SK-N-SH (cell line): ENCODE results near the gene DLEC1. TPM values are rescaled to one million over a fixed set of nuclear protein-coding genes. Genes with fewer than 3 reads are reported as not detected.

Experiments used
- CTCF ChIA-PET: fragments of 300-600, 350-600 bp; formaldehyde crosslinking; extraction: SDS; loops from one replicate; lab custom pipeline; 2021; lab: Yijun Ruan, JAX
- POLR2A ChIA-PET: fragments of 350-600 bp; sonication (Branson Sonifier 250); formaldehyde crosslinking; extraction: SDS; loops from one replicate; lab custom pipeline; 2020; ENCODE audit warnings: antibody characterized with exemption, inconsistent platforms; lab: Yijun Ruan, JAX
- DNase-seq: peaks from one replicate; pipeline ENCODE4 v3.0.0; 2012
- H2AFZ ChIP-seq: fragments of 200-600 bp; sonication (generic); 2 replicates; pipeline ENCODE4 v1.8.1; 2016; ENCODE audit warnings: antibody characterized with exemption, mild to moderate bottlenecking, low read depth
- H3F3A ChIP-seq: fragments of 200-600 bp; sonication (generic); replicated peaks from 2 replicates; pipeline ENCODE3; 2016; ENCODE audit warnings: antibody characterized with exemption, mild to moderate bottlenecking; ENCODE audit not compliant: insufficient read depth
- H3K27ac ChIP-seq, 2 experiments: fragments of 200-500 bp in 1 of 2; fragments of 200-600 bp in 1 of 2; sonication (Bioruptor generic) in 1 of 2; sonication (generic), shearing (Covaris generic) in 1 of 2; 2 replicates each; pipeline versions ENCODE4 v1.5.1 to v1.6.1; 2014 to 2016; ENCODE audit warnings: low read depth in 2 of 2, inconsistent platforms in 1 of 2, low read length in 1 of 2, mild to moderate bottlenecking in 1 of 2, mixed read lengths in 1 of 2
- H3K27me3 ChIP-seq: fragments of 200-600 bp; sonication (generic), shearing (Covaris generic); 2 replicates; pipeline ENCODE4 v1.6.1; 2016; ENCODE audit warnings: mixed run types; ENCODE audit not compliant: insufficient read depth
- H3K36me3 ChIP-seq, 2 experiments: fragments of 200-500 bp in 1 of 2; fragments of 200-600 bp in 1 of 2; sonication (Bioruptor generic) in 1 of 2; sonication (generic) in 1 of 2; replicated peaks in 1 of 2; 2 replicates each; pipeline versions ENCODE3 to v1.5.1; 2014 to 2016; ENCODE audit warnings: low read length in 1 of 2, mild to moderate bottlenecking in 1 of 2; ENCODE audit not compliant: insufficient read depth in 2 of 2, control insufficient read depth in 1 of 2
- H3K4me1 ChIP-seq, 2 experiments: fragments of 200-500 bp in 1 of 2; fragments of 200-600 bp in 1 of 2; sonication (Bioruptor generic) in 1 of 2; sonication (generic), shearing (Covaris generic) in 1 of 2; 2 replicates each; pipeline versions ENCODE4 v1.5.1 to v1.6.1; 2014 to 2016; ENCODE audit warnings: low read depth in 1 of 2, low read length in 1 of 2, mixed run types in 1 of 2; ENCODE audit not compliant: insufficient read depth in 2 of 2, control insufficient read depth in 1 of 2
- H3K4me2 ChIP-seq: fragments of 200-600 bp; sonication (generic), shearing (Covaris generic); 2 replicates; pipeline ENCODE4 v1.6.1; 2017; ENCODE audit warnings: mixed run types
- H3K4me3 ChIP-seq, 2 experiments: fragments of 200-500 bp in 1 of 2; fragments of 200-600 bp in 1 of 2; sonication (Bioruptor generic) in 1 of 2; sonication (generic), shearing (Covaris generic) in 1 of 2; 2 replicates each; pipeline versions ENCODE4 v1.5.1 to v1.8.1; 2014 to 2016; ENCODE audit warnings: low read depth in 2 of 2, inconsistent platforms in 1 of 2, low read length in 1 of 2, mild to moderate bottlenecking in 1 of 2, mixed read lengths in 1 of 2, moderate library complexity in 1 of 2
- H3K79me2 ChIP-seq: fragments of 200-600 bp; sonication (generic); 2 replicates; pipeline ENCODE4 v1.8.1; 2017; ENCODE audit warnings: mild to moderate bottlenecking; ENCODE audit not compliant: insufficient read depth
- H3K9ac ChIP-seq: fragments of 200-600 bp; sonication (generic); 2 replicates; pipeline ENCODE4 v1.6.1; 2017; ENCODE audit warnings: mixed run types
- H3K9me2 ChIP-seq: fragments of 200-600 bp; sonication (generic); 2 replicates; pipeline ENCODE4 v1.6.1; 2017; ENCODE audit warnings: mixed run types
- H3K9me3 ChIP-seq: fragments of 200-600 bp; sonication (generic); 2 replicates; pipeline ENCODE4 v1.6.1; 2017; ENCODE audit warnings: mixed run types, mild to moderate bottlenecking, moderate library complexity
- H4K20me1 ChIP-seq: fragments of 200-600 bp; sonication (generic); 2 replicates; pipeline ENCODE4 v1.6.1; 2017; ENCODE audit warnings: mild to moderate bottlenecking, mixed run types; ENCODE audit not compliant: insufficient read depth
- CHD2 ChIP-seq: fragments of 150-350 bp; IDR thresholded peaks from 2 replicates; pipeline ENCODE4 v1.6.1; 2018; ENCODE audit warnings: low read length; ENCODE audit not compliant: partially characterized antibody
- EZH2phosphoT487 ChIP-seq: fragments of 200-600 bp; sonication (generic); IDR thresholded peaks from 2 replicates; pipeline ENCODE4 v1.6.1; 2017; ENCODE audit warnings: low read depth, mixed run types, mild to moderate bottlenecking, antibody characterized with exemption, moderate library complexity, borderline replicate concordance
- FOXM1 ChIP-seq: IDR thresholded peaks from 2 replicates; pipeline ENCODE4 v1.4.0; 2012; ENCODE audit warnings: low read depth, mild to moderate bottlenecking
- MAX ChIP-seq: IDR thresholded peaks from 2 replicates; pipeline ENCODE4 v1.4.0; 2012; ENCODE audit warnings: low read depth
- MXI1 ChIP-seq: IDR thresholded peaks from 2 replicates; pipeline ENCODE4 v1.6.1; 2012; ENCODE audit warnings: mild to moderate bottlenecking, low read depth, low read length, improper control_type of control experiment
- NRF1 ChIP-seq: IDR thresholded peaks from 2 replicates; pipeline ENCODE4 v1.6.1; 2012; ENCODE audit warnings: low read depth, mild to moderate bottlenecking, low read length
- REST ChIP-seq: IDR thresholded peaks from 2 replicates; pipeline ENCODE4 v1.6.1; 2012; ENCODE audit warnings: mild to moderate bottlenecking, low read depth, low read length, moderate library complexity
- TCF12 ChIP-seq: IDR thresholded peaks from 2 replicates; pipeline ENCODE4 v1.4.0; 2012
- USF1 ChIP-seq: IDR thresholded peaks from 2 replicates; pipeline ENCODE4 v1.4.0; 2012; ENCODE audit warnings: low read depth, borderline replicate concordance
- ZBTB33 ChIP-seq: IDR thresholded peaks from 2 replicates; pipeline ENCODE4 v1.4.0; 2012; ENCODE audit warnings: low read depth, borderline replicate concordance
- WGBS: methylation state at CpG from one replicate; pipeline ENCODE4 v1.1.6; 2017; ENCODE audit warnings: low lambda C conversion rate; 5-methylcytosine and 5-hydroxymethylcytosine counted together
- polyA plus RNA-seq, 3 experiments: library from polyadenylated mRNA; depleted of rRNA; stranded (reverse); fragments of >200 nt; gene quantifications; 2 replicates each; pipeline ENCODE4 v1.2.3, GENCODE V29; 2012

The DLEC1 gene
- polyA plus RNA-seq, 1 of the 3 experiments (the other 2 are of a cell fraction) = 0.02 TPM

- TF ChIP-seq ZBTB33 (no peak), FOXM1 (no peak), EZH2phosphoT487 (no peak), CHD2 (no peak)
Observed at GRCh38 chr3:38007754-38008090, 31.3 kb upstream of the DLEC1 start (continued).

GRCh38 chr3:38008191-38008701 is 30.8 kb upstream of the DLEC1 start:
- no peak overlapping the region for H3K27ac ChIP-seq
- no peak overlapping the region for H3K9ac ChIP-seq
- no peaks in the 10 kb centered on the region for H3K9me3 ChIP-seq
- no peaks in the 10 kb centered on the region for H3K27me3 ChIP-seq
- peaks cover 0 to 32% of the 10 kb centered on the region in 2 experiments for H3K36me3 ChIP-seq
- no peak for DNase-seq
- POLR2A ChIA-PET = no interaction called here
- H3K79me2 ChIP-seq = no peaks in the 10 kb centered on the region
- TF ChIP-seq MAX (no peak), REST (no peak), TCF12 (no peak), USF1 (no peak), MXI1 (no peak), NRF1 (no peak)
- TF ChIP-seq, all 33 proteins: peak for 0
- Histone ChIP-seq H3K4me3 (no peak overlapping the region), H3K4me2 (no peak overlapping the region), H2AFZ (no peak overlapping the region), H3K4me1 (no peaks in the 10 kb centered on the region; a peak in 1 of 4 replicates), H3F3A (no peaks in the 10 kb centered on the region), H3K9me2 (no peaks in the 10 kb centered on the region), H4K20me1 (no peaks in the 10 kb centered on the region)
- CTCF ChIA-PET = no interaction called here
- 93% methylated on average over 15 of the region's 19 CpGs for WGBS
